Breast epithelium (tissue), 3 donors: ENCODE data around the gene HMOX2.

Source experiments
- CTCF ChIP-seq, 3 donors: fragments of 450-650 bp; IDR thresholded peaks; one replicate each; pipeline ENCODE4 v1.5.1; 2016 to 2017; ENCODE audit warnings: antibody characterized with exemption in 3 of 3, mild to moderate bottlenecking in 3 of 3, moderate library complexity in 3 of 3
- POLR2A ChIP-seq: fragments of 450-650 bp; IDR thresholded peaks from one replicate; pipeline ENCODE4 v1.6.1; 2016; ENCODE audit warnings: antibody characterized with exemption, mild to moderate bottlenecking, moderate library complexity
- POLR2AphosphoS5 ChIP-seq, 3 donors: sonication (generic); formaldehyde crosslinking; IDR thresholded peaks; one replicate each; pipeline ENCODE4 v1.6.1; 2017; ENCODE audit warnings: antibody characterized with exemption in 3 of 3

GRCh38 chr16:4455081-4455480, 21.1 kb upstream of the HMOX2 start:
- TF ChIP-seq CTCF (IDR thresholded peaks at IDR 0.05) = no peak
- TF ChIP-seq POLR2AphosphoS5 (IDR thresholded peaks at IDR 0.05) = no peak
- no peak for TF ChIP-seq POLR2A
